GM23338 (cell line): ENCODE results near the gene PARVB. TPM values are rescaled to one million over a fixed set of nuclear protein-coding genes. Genes with fewer than 3 reads are reported as not detected.

Experiments
- ATAC-seq: fragments of 200-7000 bp; cut with Tn5 transposase; 3 replicates; pipeline ENCODE4 v1.9.1; 2020
- DNase-seq: peaks from one replicate; pipeline ENCODE4 v3.0.0-alpha.2; 2015; ENCODE audit warnings: low spot score
- H2AFZ ChIP-seq: fragments of 200-600 bp; sonication (generic); 2 replicates; pipeline ENCODE4 v1.8.0; 2016; ENCODE audit warnings: antibody characterized with exemption, mild to moderate bottlenecking, moderate library complexity
- H3F3A ChIP-seq: fragments of 200-600 bp; sonication (generic); replicated peaks from 2 replicates; pipeline ENCODE4 v1.8.0; 2017; ENCODE audit warnings: antibody characterized with exemption, mixed run types, low read depth
- H3K27ac ChIP-seq: fragments of 200-600 bp; sonication (generic); 2 replicates; pipeline ENCODE4 v1.6.1; 2016; ENCODE audit warnings: low read depth
- H3K27me3 ChIP-seq: fragments of 200-600 bp; sonication (generic); 2 replicates; pipeline ENCODE4 v1.8.0; 2016; ENCODE audit warnings: mild to moderate bottlenecking, mixed run types, moderate library complexity; ENCODE audit not compliant: insufficient read depth
- H3K36me3 ChIP-seq: fragments of 200-600 bp; sonication (generic); 2 replicates; pipeline ENCODE4 v1.8.0; 2016; ENCODE audit warnings: mild to moderate bottlenecking; ENCODE audit not compliant: insufficient read depth
- H3K4me1 ChIP-seq: fragments of 200-600 bp; sonication (generic); 2 replicates; pipeline ENCODE4 v1.8.0; 2016; ENCODE audit warnings: mild to moderate bottlenecking, moderate library complexity; ENCODE audit not compliant: insufficient read depth
- H3K4me2 ChIP-seq: fragments of 200-600 bp; sonication (generic); 2 replicates; pipeline ENCODE4 v1.7.1; 2017; ENCODE audit warnings: mixed run types
- H3K4me3 ChIP-seq: fragments of 200-600 bp; sonication (generic); 2 replicates; pipeline ENCODE4 v1.6.1; 2016; ENCODE audit warnings: mixed run types
- H3K79me2 ChIP-seq: fragments of 200-600 bp; sonication (generic); replicated peaks from 2 replicates; pipeline ENCODE4 v1.8.0; 2017; ENCODE audit warnings: mild to moderate bottlenecking; ENCODE audit not compliant: insufficient read depth
- H3K9me2 ChIP-seq: fragments of 200-600 bp; sonication (generic); 2 replicates; pipeline ENCODE4 v1.8.0; 2017; ENCODE audit not compliant: insufficient read depth
- H4K20me1 ChIP-seq: fragments of 200-600 bp; sonication (generic); replicated peaks from 2 replicates; pipeline ENCODE4 v1.8.0; 2017; ENCODE audit warnings: mild to moderate bottlenecking; ENCODE audit not compliant: insufficient read depth
- H3K27ac Mint-ChIP-seq: 2 replicates; pipeline ENCODE4 v1.8.0; 2020; ENCODE audit warnings: inconsistent platforms, mild to moderate bottlenecking, moderate library complexity, mixed read lengths
- H3K27me3 Mint-ChIP-seq: 3 replicates; pipeline ENCODE4 v1.8.0; 2022; ENCODE audit warnings: low read depth, mild to moderate bottlenecking, moderate library complexity, mixed read lengths, inconsistent platforms; ENCODE audit not compliant: insufficient read depth, poor library complexity
- H3K36me3 Mint-ChIP-seq: 3 replicates; pipeline ENCODE4 v1.8.0; 2021; ENCODE audit warnings: low read depth, mild to moderate bottlenecking, inconsistent platforms, moderate library complexity, mixed read lengths
- H3K4me1 Mint-ChIP-seq: 3 replicates; pipeline ENCODE4 v1.8.0; 2020; ENCODE audit warnings: mild to moderate bottlenecking, inconsistent platforms, mixed read lengths
- H3K4me3 Mint-ChIP-seq: 3 replicates; pipeline ENCODE4 v1.8.0; 2021; ENCODE audit warnings: moderate library complexity, mild to moderate bottlenecking, inconsistent platforms, mixed read lengths
- H3K9me3 Mint-ChIP-seq: 3 replicates; pipeline ENCODE4 v1.8.0; 2020; ENCODE audit warnings: moderate library complexity, mild to moderate bottlenecking, inconsistent platforms, mixed read lengths
- CREB1 ChIP-seq: fragments of 250-450 bp; sonication (Bioruptor Pico); IDR thresholded peaks from 2 replicates; pipeline ENCODE4 v1.5.0; 2020; ENCODE audit warnings: low read depth, mild to moderate bottlenecking, moderate library complexity
- CTCF ChIP-seq, 2 experiments: fragments of 200-600 bp in 1 of 2; sonication (generic) in 1 of 2; conservative IDR thresholded peaks; 2 replicates each; pipeline versions ENCODE4 v1.5.1 to v1.6.1; 2016 to 2017; ENCODE audit warnings: antibody characterized with exemption in 2 of 2, low read depth in 2 of 2, mild to moderate bottlenecking in 2 of 2, moderate library complexity in 1 of 2
- EZH2 ChIP-seq: fragments of 200-600 bp; sonication (generic); IDR thresholded peaks from one replicate; pipeline ENCODE4 v1.8.0; 2017; ENCODE audit warnings: antibody characterized with exemption, mild to moderate bottlenecking, low read depth; ENCODE audit not compliant: unreplicated experiment
- EZH2phosphoT487 ChIP-seq: fragments of 200-600 bp; sonication (generic); IDR thresholded peaks from one replicate; pipeline ENCODE4 v1.8.1; 2018; ENCODE audit warnings: antibody characterized with exemption; ENCODE audit not compliant: unreplicated experiment
- JUNB ChIP-seq: IDR thresholded peaks from one replicate; pipeline ENCODE4 v1.6.1; 2016; ENCODE audit warnings: antibody characterized with exemption; ENCODE audit not compliant: unreplicated experiment
- NANOG ChIP-seq: IDR thresholded peaks from 2 replicates; pipeline ENCODE4 v1.6.1; 2016; ENCODE audit warnings: antibody characterized with exemption, borderline replicate concordance
- POLR2AphosphoS5 ChIP-seq: IDR thresholded peaks from 2 replicates; pipeline ENCODE4 v1.6.1; 2016; ENCODE audit warnings: antibody characterized with exemption, low read depth
- STAT1 ChIP-seq: IDR thresholded peaks from one replicate; pipeline ENCODE4 v1.6.1; 2016; ENCODE audit warnings: antibody characterized with exemption; ENCODE audit not compliant: unreplicated experiment
- ZNF114 ChIP-seq: fragments of 250-450 bp; sonication (Bioruptor Pico); IDR thresholded peaks from 2 replicates; pipeline ENCODE4 v1.5.0; 2020; ENCODE audit warnings: mild to moderate bottlenecking, moderate library complexity
- ZNF331 ChIP-seq: fragments of 250-450 bp; sonication (Bioruptor Pico); IDR thresholded peaks from 2 replicates; pipeline ENCODE4 v1.5.0; 2020; ENCODE audit warnings: low read depth, mild to moderate bottlenecking, moderate library complexity
- polyA plus RNA-seq: library from polyadenylated mRNA; unstranded; fragments of >200 nt; fragmentation: Nextera tagmentation; extraction: Ambion mirVana; gene quantifications from 2 replicates; pipeline ENCODE4 v1.2.1, GENCODE V29; 2016
- total RNA-seq: library from RNA; depleted of rRNA; stranded (reverse); fragments of >200 nt; shearing (Covaris generic); gene quantifications from 2 replicates; pipeline ENCODE4 v1.2.3, GENCODE V29; 2014
- TF ChIP-seq, protein P1 (sequence below): IDR thresholded peaks from 2 replicates; pipeline ENCODE4 v1.6.1; 2016; ENCODE audit warnings: antibody characterized with exemption
- TF ChIP-seq, protein P2 (sequence below): fragments of 250-450 bp; sonication (Bioruptor Pico); IDR thresholded peaks from 2 replicates; pipeline ENCODE4 v1.5.0; 2020; ENCODE audit warnings: mild to moderate bottlenecking, moderate library complexity
- TF ChIP-seq, protein P3 (sequence below): IDR thresholded peaks from one replicate; pipeline ENCODE4 v1.6.1; 2018; ENCODE audit warnings: antibody characterized with exemption; ENCODE audit not compliant: unreplicated experiment

PARVB gene
- total and polyA plus RNA-seq, 2 experiments from 2014 or later: 4.3 to 7.7 TPM

- no peaks in the 10 kb centered on the region for H3K79me2 ChIP-seq
- no peak for ATAC-seq
These were observed 23.8 kb downstream of the PARVB start for GRCh38 chr22:44047891-44048301.

More at GRCh38 chr22:44047891-44048301, 23.8 kb downstream of the PARVB start:
- H3K27me3 ChIP-seq: no peaks in the 10 kb centered on the region
- Mint-ChIP-seq H3K9me3 (no peaks in the 10 kb centered on the region), H3K4me1 (peaks cover 22% of the 10 kb centered on the region), H3K27me3 (peaks cover 7% of the 10 kb centered on the region), H3K4me3 (no peak overlapping the region), H3K36me3 (no peaks in the 10 kb centered on the region), H3K27ac (no peak overlapping the region; the same call in 1 of the 2 replicates)
- H2AFZ ChIP-seq: no peak overlapping the region
- H3F3A ChIP-seq: no peaks in the 10 kb centered on the region
- DNase-seq: no peak
- peaks cover 6% of the 10 kb centered on the region for H3K4me1 ChIP-seq
- H3K36me3 ChIP-seq: no peaks in the 10 kb centered on the region
- TF ChIP-seq, protein P1, sequence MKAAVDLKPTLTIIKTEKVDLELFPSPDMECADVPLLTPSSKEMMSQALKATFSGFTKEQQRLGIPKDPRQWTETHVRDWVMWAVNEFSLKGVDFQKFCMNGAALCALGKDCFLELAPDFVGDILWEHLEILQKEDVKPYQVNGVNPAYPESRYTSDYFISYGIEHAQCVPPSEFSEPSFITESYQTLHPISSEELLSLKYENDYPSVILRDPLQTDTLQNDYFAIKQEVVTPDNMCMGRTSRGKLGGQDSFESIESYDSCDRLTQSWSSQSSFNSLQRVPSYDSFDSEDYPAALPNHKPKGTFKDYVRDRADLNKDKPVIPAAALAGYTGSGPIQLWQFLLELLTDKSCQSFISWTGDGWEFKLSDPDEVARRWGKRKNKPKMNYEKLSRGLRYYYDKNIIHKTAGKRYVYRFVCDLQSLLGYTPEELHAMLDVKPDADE: no peak
- no peak for TF ChIP-seq EZH2
- TF ChIP-seq EZH2phosphoT487: no peak
- no peak for TF ChIP-seq ZNF331 (CRISPR knock-in tag)
- TF ChIP-seq CTCF (conservative IDR thresholded peaks at IDR 0.05; ENCODE audit: low read depth in 2 of 2): no peak
- TF ChIP-seq NANOG: no peak
- TF ChIP-seq JUNB: no peak
- TF ChIP-seq ZNF114 (CRISPR knock-in tag): no peak
- no peak for TF ChIP-seq CREB1 (CRISPR knock-in tag)
- TF ChIP-seq POLR2AphosphoS5: no peak
- TF ChIP-seq, protein P2, sequence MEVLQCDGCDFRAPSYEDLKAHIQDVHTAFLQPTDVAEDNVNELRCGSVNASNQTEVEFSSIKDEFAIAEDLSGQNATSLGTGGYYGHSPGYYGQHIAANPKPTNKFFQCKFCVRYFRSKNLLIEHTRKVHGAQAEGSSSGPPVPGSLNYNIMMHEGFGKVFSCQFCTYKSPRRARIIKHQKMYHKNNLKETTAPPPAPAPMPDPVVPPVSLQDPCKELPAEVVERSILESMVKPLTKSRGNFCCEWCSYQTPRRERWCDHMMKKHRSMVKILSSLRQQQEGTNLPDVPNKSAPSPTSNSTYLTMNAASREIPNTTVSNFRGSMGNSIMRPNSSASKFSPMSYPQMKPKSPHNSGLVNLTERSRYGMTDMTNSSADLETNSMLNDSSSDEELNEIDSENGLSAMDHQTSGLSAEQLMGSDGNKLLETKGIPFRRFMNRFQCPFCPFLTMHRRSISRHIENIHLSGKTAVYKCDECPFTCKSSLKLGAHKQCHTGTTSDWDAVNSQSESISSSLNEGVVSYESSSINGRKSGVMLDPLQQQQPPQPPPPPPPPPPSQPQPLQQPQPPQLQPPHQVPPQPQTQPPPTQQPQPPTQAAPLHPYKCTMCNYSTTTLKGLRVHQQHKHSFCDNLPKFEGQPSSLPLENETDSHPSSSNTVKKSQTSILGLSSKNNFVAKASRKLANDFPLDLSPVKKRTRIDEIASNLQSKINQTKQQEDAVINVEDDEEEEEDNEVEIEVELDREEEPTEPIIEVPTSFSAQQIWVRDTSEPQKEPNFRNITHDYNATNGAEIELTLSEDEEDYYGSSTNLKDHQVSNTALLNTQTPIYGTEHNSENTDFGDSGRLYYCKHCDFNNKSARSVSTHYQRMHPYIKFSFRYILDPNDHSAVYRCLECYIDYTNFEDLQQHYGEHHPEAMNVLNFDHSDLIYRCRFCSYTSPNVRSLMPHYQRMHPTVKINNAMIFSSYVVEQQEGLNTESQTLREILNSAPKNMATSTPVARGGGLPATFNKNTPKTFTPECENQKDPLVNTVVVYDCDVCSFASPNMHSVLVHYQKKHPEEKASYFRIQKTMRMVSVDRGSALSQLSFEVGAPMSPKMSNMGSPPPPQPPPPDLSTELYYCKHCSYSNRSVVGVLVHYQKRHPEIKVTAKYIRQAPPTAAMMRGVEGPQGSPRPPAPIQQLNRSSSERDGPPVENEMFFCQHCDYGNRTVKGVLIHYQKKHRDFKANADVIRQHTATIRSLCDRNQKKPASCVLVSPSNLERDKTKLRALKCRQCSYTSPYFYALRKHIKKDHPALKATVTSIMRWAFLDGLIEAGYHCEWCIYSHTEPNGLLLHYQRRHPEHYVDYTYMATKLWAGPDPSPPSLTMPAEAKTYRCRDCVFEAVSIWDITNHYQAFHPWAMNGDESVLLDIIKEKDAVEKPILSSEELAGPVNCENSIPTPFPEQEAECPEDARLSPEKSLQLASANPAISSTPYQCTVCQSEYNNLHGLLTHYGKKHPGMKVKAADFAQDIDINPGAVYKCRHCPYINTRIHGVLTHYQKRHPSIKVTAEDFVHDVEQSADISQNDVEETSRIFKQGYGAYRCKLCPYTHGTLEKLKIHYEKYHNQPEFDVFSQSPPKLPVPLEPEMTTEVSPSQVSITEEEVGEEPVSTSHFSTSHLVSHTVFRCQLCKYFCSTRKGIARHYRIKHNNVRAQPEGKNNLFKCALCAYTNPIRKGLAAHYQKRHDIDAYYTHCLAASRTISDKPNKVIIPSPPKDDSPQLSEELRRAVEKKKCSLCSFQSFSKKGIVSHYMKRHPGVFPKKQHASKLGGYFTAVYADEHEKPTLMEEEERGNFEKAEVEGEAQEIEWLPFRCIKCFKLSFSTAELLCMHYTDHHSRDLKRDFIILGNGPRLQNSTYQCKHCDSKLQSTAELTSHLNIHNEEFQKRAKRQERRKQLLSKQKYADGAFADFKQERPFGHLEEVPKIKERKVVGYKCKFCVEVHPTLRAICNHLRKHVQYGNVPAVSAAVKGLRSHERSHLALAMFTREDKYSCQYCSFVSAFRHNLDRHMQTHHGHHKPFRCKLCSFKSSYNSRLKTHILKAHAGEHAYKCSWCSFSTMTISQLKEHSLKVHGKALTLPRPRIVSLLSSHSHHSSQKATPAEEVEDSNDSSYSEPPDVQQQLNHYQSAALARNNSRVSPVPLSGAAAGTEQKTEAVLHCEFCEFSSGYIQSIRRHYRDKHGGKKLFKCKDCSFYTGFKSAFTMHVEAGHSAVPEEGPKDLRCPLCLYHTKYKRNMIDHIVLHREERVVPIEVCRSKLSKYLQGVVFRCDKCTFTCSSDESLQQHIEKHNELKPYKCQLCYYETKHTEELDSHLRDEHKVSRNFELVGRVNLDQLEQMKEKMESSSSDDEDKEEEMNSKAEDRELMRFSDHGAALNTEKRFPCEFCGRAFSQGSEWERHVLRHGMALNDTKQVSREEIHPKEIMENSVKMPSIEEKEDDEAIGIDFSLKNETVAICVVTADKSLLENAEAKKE (CRISPR knock-in tag): no peak
- TF ChIP-seq, protein P3, sequence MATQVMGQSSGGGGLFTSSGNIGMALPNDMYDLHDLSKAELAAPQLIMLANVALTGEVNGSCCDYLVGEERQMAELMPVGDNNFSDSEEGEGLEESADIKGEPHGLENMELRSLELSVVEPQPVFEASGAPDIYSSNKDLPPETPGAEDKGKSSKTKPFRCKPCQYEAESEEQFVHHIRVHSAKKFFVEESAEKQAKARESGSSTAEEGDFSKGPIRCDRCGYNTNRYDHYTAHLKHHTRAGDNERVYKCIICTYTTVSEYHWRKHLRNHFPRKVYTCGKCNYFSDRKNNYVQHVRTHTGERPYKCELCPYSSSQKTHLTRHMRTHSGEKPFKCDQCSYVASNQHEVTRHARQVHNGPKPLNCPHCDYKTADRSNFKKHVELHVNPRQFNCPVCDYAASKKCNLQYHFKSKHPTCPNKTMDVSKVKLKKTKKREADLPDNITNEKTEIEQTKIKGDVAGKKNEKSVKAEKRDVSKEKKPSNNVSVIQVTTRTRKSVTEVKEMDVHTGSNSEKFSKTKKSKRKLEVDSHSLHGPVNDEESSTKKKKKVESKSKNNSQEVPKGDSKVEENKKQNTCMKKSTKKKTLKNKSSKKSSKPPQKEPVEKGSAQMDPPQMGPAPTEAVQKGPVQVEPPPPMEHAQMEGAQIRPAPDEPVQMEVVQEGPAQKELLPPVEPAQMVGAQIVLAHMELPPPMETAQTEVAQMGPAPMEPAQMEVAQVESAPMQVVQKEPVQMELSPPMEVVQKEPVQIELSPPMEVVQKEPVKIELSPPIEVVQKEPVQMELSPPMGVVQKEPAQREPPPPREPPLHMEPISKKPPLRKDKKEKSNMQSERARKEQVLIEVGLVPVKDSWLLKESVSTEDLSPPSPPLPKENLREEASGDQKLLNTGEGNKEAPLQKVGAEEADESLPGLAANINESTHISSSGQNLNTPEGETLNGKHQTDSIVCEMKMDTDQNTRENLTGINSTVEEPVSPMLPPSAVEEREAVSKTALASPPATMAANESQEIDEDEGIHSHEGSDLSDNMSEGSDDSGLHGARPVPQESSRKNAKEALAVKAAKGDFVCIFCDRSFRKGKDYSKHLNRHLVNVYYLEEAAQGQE: no peak
- no peak for TF ChIP-seq STAT1
- no peaks in the 10 kb centered on the region for H4K20me1 ChIP-seq
- no peaks in the 10 kb centered on the region for H3K9me2 ChIP-seq
- H3K4me2 ChIP-seq: no peak overlapping the region
- H3K4me3 ChIP-seq: no peak overlapping the region
- H3K27ac ChIP-seq: no peak overlapping the region
